ENCODE results near the gene INPP4B.

- TF ChIP-seq POLR2A (IDR thresholded peaks at IDR 0.05; ENCODE audit: low read depth, low read length) (no peak), POLR2AphosphoS5 (IDR thresholded peaks at IDR 0.05; ENCODE audit: low read depth, low read length) (no peak)
Measured at GRCh38 chr4:142361981-142362380, 484.1 kb downstream of the INPP4B start.

All from GM12891 (cell line).